ENCODE results near the gene HMG20A. TPM values are rescaled to one million over a fixed set of nuclear protein-coding genes. Genes with fewer than 3 reads are reported as not detected.
"Not testable (repeated sequence)": the region's sequence is repeated elsewhere in the genome, so short reads cannot be mapped to it uniquely, and the experiment has no call there.

HMG20A gene
- total RNA-seq, 6 experiments from 2014 or later, result 26.6 to 30.5 (median 28.3) TPM

- H3K27me3 Mint-ChIP-seq (ENCODE audit: insufficient read depth), result no peaks in the 10 kb centered on the region; the same call in 1 of the 2 replicates
- H3K9me3 Mint-ChIP-seq, result peaks cover 8% of the 10 kb centered on the region; the same call in 1 of the 2 replicates
- no peak overlapping the region for H3K4me3 Mint-ChIP-seq
- H3K4me1 Mint-ChIP-seq (ENCODE audit: low read depth), result peaks cover 68% of the 10 kb centered on the region
- no peak for DNase-seq
- peak overlapping the region; percentile 50 for H3K27ac Mint-ChIP-seq
- H3K36me3 Mint-ChIP-seq (ENCODE audit: low read depth), result peaks cover 19% of the 10 kb centered on the region
- no peak for TF ChIP-seq CTCF (IDR thresholded peaks at IDR 0.05)
Observed at GRCh38 chr15:77409259-77410156, 11.2 kb upstream of the HMG20A start.

GRCh38 chr15:77410157-77410500 is 10.6 kb upstream of the HMG20A start:
- not testable (repeated sequence) for H3K27ac Mint-ChIP-seq; H3K27me3 Mint-ChIP-seq (ENCODE audit: insufficient read depth)
- H3K4me1 Mint-ChIP-seq (ENCODE audit: low read depth), result peaks cover 68% of the 10 kb centered on the region

GRCh38 chr15:77410701-77411618 is 9.7 kb upstream of the HMG20A start:
- Mint-ChIP-seq H3K4me1 (ENCODE audit: low read depth) (peaks cover 60% of the 10 kb centered on the region), H3K27me3 (ENCODE audit: insufficient read depth) (no peaks in the 10 kb centered on the region; the same call in 1 of the 2 replicates), H3K36me3 (ENCODE audit: low read depth) (peaks cover 19% of the 10 kb centered on the region), H3K9me3 (peaks cover 8% of the 10 kb centered on the region; the same call in 1 of the 2 replicates), H3K27ac (no peak overlapping the region), H3K4me3 (no peak overlapping the region)
- DNase-seq, result no peak
- no peak for TF ChIP-seq CTCF (IDR thresholded peaks at IDR 0.05)

More at GRCh38 chr15:77410157-77410500, 10.6 kb upstream of the HMG20A start:
- H3K9me3 Mint-ChIP-seq, H3K4me3 Mint-ChIP-seq, DNase-seq: not testable (repeated sequence)
- peaks cover 19% of the 10 kb centered on the region for H3K36me3 Mint-ChIP-seq (ENCODE audit: low read depth)

- H3K36me3 Mint-ChIP-seq (ENCODE audit: low read depth), result peaks cover 15% of the 10 kb centered on the region
- DNase-seq, result no peak
- no peak for TF ChIP-seq CTCF (IDR thresholded peaks at IDR 0.05)
- no peaks in the 10 kb centered on the region; the same call in 1 of the 2 replicates for H3K27me3 Mint-ChIP-seq (ENCODE audit: insufficient read depth)
- no peak overlapping the region for H3K4me3 Mint-ChIP-seq
- H3K9me3 Mint-ChIP-seq, result peaks cover 4% of the 10 kb centered on the region; the same call in 1 of the 2 replicates
- no peak overlapping the region for H3K27ac Mint-ChIP-seq
- peaks cover 53% of the 10 kb centered on the region for H3K4me1 Mint-ChIP-seq (ENCODE audit: low read depth)
Observed at GRCh38 chr15:77411619-77411976, 9.1 kb upstream of the HMG20A start.

- H3K27ac Mint-ChIP-seq, result no peak overlapping the region
- DNase-seq, result no peak
Observed at GRCh38 chr15:77412972-77413698, 7.6 kb upstream of the HMG20A start.

More at GRCh38 chr15:77412972-77413698, 7.6 kb upstream of the HMG20A start:
- Mint-ChIP-seq H3K4me3 (no peak overlapping the region), H3K4me1 (ENCODE audit: low read depth) (peaks cover 44% of the 10 kb centered on the region), H3K27me3 (ENCODE audit: insufficient read depth) (no peaks in the 10 kb centered on the region; the same call in 1 of the 2 replicates), H3K36me3 (ENCODE audit: low read depth) (peaks cover 5% of the 10 kb centered on the region; the same call in 1 of the 2 replicates), H3K9me3 (no peaks in the 10 kb centered on the region)
- no peak for TF ChIP-seq CTCF (IDR thresholded peaks at IDR 0.05)
